ENCODE measurements around the gene MIOS.

The MIOS gene

GRCh38 chr7:7566651-7567611, at the start of gene MIOS:
MIOS (plus strand) TSS chr7:7566884; CDS start chr7:7572476, 5,592 bp downstream.
- DNase-seq: peak; percentile 84 to 89

GRCh38 chr7:7517754-7518153, 48.9 kb upstream of the MIOS start:
- DNase-seq: no peak

GRCh38 chr7:7519056-7519455, 47.6 kb upstream of the MIOS start:
- DNase-seq: no peak

GRCh38 chr7:7519528-7519927, 47.2 kb upstream of the MIOS start:
- no peak for DNase-seq

- DNase-seq: no peak
Measured at GRCh38 chr7:7521259-7521658, 45.4 kb upstream of the MIOS start.

GRCh38 chr7:7522421-7522820, 44.3 kb upstream of the MIOS start:
- DNase-seq: no peak

- DNase-seq: no peak
Measured at GRCh38 chr7:7524121-7524520, 42.6 kb upstream of the MIOS start.

- DNase-seq: no peak
Measured at GRCh38 chr7:7526006-7526405, 40.7 kb upstream of the MIOS start.

- no peak for DNase-seq
Measured at GRCh38 chr7:7527047-7527446, 39.6 kb upstream of the MIOS start.

GRCh38 chr7:7529328-7529727, 37.4 kb upstream of the MIOS start:
- DNase-seq: no peak

- no peak for DNase-seq
Measured at GRCh38 chr7:7533831-7534430, 32.8 kb upstream of the MIOS start.

- no peak for DNase-seq
Measured at GRCh38 chr7:7535691-7536090, 31.0 kb upstream of the MIOS start, which contains the start of gene COL28A1. COL28A1 (minus strand) TSS chr7:7535873; CDS start chr7:7532875, 2,998 bp downstream.

- DNase-seq: no peak
Measured at GRCh38 chr7:7536396-7537019, 30.2 kb upstream of the MIOS start.

- DNase-seq: no peak
Measured at GRCh38 chr7:7537711-7538110, 29.0 kb upstream of the MIOS start.

GRCh38 chr7:7539152-7539551, 27.5 kb upstream of the MIOS start:
- no peak for DNase-seq

- DNase-seq: no peak
Measured at GRCh38 chr7:7539711-7540110, 27.0 kb upstream of the MIOS start.

GRCh38 chr7:7542251-7542835, 24.3 kb upstream of the MIOS start:
- DNase-seq: no peak

GRCh38 chr7:7548407-7548806, 18.3 kb upstream of the MIOS start:
- no peak for DNase-seq

GRCh38 chr7:7550663-7551062, 16.0 kb upstream of the MIOS start:
- DNase-seq: no peak

GRCh38 chr7:7552199-7552598, 14.5 kb upstream of the MIOS start:
- no peak for DNase-seq

GRCh38 chr7:7553386-7553785, 13.3 kb upstream of the MIOS start:
- DNase-seq: no peak

- no peak for DNase-seq
Measured at GRCh38 chr7:7554021-7554432, 12.7 kb upstream of the MIOS start.
